ENCODE results near the gene PIAS4.

PIAS4 gene

DNA sequence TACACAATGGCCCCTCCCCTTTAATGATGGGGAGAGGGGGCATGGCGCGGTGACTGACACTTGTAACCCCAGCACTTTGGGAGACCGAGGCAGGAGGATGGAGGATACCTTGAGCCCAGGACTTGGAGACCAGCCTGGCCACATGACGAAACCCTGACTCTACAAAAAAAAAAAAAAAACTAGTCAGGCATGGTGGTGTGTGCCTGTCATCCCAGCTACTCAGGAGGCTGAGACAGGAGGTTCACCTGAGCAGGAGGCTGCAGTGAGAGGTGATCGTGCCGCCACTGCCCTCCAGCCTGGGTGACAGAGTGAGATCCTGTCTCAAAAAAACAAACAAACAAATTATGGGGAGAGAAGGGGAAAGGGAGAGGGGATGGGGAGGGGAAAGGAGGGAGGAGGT is 72.9 kb downstream of the PIAS4 start:
- DNase-seq, result no peak

DNA sequence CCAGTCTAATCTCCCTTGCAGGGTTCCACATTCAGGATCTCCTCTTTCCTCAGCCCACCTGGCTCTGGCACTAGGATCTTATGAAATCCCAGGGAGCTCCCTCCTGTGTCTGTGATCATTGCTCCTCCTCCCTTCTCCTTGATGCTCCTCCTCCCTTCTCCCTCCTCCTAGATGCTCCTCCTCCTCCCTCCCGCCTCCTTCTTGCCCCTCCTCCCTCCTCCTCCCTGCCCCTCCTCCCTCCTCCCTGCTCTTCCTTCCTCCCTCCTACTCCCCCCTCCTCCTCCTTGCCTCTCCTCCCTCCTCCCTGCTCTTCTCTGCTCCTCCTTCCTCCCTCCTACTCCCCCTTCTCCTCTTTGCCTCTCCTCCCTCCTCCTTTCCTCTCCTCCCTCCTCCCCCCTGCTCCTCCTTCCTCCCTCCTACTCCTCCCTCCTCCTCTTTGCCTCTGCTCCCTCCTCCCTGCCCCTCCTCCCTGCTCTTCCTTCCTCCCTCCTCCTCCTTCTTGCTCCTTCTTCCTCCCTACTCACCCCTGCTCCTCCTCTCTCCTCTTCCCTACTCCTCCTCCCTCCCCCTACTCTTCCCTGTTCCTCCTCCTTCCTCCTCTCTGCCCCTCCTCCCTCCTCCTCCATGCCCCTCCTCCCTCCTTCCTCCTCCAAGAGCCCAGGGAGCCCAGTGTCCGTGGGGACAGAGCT is 74.0 kb downstream of the PIAS4 start:
- DNase-seq, result no peak

DNA sequence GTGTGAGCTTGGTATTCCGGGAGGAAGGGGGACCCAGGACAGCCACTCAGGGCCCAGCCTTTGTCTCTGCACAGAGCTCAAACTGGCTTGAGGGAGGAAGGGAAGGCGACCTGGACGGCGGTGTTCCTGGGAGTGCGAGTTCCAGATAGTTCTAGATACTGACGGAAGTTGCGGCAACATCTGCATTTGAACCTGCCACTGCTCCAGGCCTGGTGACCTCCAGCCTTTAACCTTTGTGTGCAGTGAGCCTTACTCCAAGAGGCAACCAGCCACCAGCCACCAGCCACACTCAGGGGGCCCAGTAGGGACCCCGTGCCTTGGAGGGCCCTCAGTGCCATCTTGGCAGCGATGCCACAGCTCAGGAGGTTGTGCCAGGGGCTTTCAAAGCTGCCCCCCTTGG is 74.6 kb downstream of the PIAS4 start:
- DNase-seq, result no peak

DNA sequence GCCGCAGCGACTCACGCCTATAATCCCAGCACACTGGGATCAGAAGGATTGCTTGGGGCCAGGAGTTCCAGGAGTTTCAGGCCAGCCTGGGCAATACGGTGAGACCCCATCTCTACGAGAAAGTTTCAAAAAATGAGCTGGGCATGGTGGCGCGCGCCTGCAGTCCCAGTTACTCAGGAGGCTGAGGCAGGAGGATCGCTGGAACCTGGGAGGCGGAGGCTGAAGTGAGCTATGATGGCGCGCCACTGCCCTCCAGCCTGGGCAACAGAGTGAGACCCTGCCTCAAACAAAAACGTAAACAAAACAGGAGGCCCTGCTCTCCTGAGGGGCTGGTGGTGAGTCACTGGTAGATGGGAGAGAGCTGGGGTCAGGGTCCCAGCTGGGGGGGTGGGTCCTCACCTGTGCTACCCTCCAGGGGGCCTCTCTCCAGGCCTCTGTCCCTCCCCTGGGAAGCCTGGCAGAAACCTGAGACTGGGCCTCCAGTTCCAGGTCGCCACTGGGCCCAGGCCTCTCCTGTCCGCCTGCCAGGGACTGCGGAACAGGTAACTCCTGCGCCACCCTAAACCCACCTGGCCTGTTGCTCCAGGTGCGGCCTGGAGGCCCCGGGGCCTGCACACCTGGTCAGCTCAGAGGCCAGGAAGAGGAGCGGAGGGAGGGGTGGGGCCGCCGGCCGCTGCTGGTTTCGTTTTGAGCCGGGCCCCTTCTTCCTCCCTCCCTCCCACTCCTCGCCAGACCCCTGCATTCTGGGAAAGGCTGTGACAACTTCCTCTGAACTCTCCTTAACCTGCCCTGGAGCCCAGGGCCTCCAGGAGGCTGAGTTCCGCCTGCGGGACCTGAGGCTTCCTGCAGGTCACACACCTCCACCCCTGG is 76.4 kb downstream of the PIAS4 start:
- peak; percentile 62 for DNase-seq

- no peak for DNase-seq
These were observed 77.0 kb downstream of the PIAS4 start for GRCh38 chr19:4084547-4084877.

DNA sequence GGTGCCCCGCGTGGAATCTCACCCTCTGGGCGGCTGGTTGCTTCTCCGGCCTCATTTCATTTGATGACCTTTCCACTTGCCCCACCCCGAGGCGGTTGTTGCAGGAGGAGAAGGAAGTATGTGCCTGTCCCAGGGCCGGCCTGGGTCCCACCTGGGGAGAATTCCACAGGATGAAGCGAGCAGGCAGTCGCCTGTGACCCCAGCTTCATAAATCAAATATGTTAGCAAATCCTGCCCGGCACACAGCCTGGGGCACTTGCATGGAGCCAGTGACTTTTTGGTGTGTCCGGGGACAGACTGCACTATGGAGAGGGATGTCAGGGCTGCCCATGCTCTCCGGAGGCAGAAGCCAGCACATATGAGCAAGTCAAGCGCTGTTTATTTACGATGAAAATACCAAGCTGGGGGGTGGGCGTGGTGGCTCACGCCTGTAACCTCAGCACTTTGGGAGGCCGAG is 78.9 kb downstream of the PIAS4 start:
- DNase-seq, result no peak

GRCh38 chr19:4087787-4088679 is 80.5 kb downstream of the PIAS4 start:
- DNase-seq, result no peak

- DNase-seq, result no peak
These were observed 81.4 kb downstream of the PIAS4 start for GRCh38 chr19:4088975-4089374.

All from right forelimb (tissue), 1 donor.